HepG2 (cell line): ENCODE data around the gene GALNT15. TPM values are rescaled to one million over a fixed set of nuclear protein-coding genes. Genes with fewer than 3 reads are reported as not detected.

Experiments used
- ATAC-seq: fragments of 200-7000 bp; cut with Tn5 transposase; 3 replicates; pipeline ENCODE4 v1.9.1; 2020; ENCODE audit warnings: mild to moderate bottlenecking, moderate library complexity
- BruUV-seq: library from RNA; stranded (reverse); fragments of 400-500 nt; replicated peaks from 2 replicates; lab custom pipeline; 2021; lab: Mats Ljungman, UMichigan
- CTCF ChIA-PET: fragments of 300-600 bp; formaldehyde crosslinking; extraction: SDS; loops from one replicate; lab custom pipeline; 2021; ENCODE audit warnings: low total read pairs, inconsistent platforms, low intra/inter-chr PET ratio; lab: Yijun Ruan, JAX
- POLR2A ChIA-PET: fragments of 350-600 bp; sonication (Branson Sonifier 250); formaldehyde crosslinking; loops from one replicate; lab custom pipeline; 2020; ENCODE audit warnings: antibody characterized with exemption, inconsistent platforms; lab: Yijun Ruan, JAX
- DNase-seq: peaks from one replicate; pipeline ENCODE4 v3.0.0-alpha.2; 2015; ENCODE audit warnings: low spot score
- FAIRE-seq: peaks from 3 replicates; lab custom pipeline; 2011; peaks lifted over from hg19 to GRCh38; lab: Jason Lieb, UNC
- H2AFZ ChIP-seq: one replicate; pipeline ENCODE4 v1.6.1; 2011; ENCODE audit warnings: low read length, inconsistent platforms
- H3K27ac ChIP-seq: fragments of 300-600 bp; 3 replicates; pipeline ENCODE4 v1.8.0; 2011; ENCODE audit warnings: mixed run types, mild to moderate bottlenecking, mixed read lengths, low read length, inconsistent platforms; ENCODE audit not compliant: insufficient read depth; ENCODE audit errors: extremely low read length
- H3K27me3 ChIP-seq, 2 experiments: fragments of 200-600 bp in 1 of 2; 2 replicates in 1 of 2; 3 replicates in 1 of 2; pipeline versions ENCODE4 v1.6.0 to v1.8.0; 2011; ENCODE audit warnings: low read length in 2 of 2, mild to moderate bottlenecking in 2 of 2, moderate library complexity in 2 of 2, inconsistent platforms in 1 of 2; ENCODE audit not compliant: insufficient read depth in 2 of 2, control insufficient read depth in 1 of 2
- H3K36me3 ChIP-seq, 2 experiments: fragments of 200-600 bp in 1 of 2; replicated peaks in 1 of 2; 2 replicates in 1 of 2; 3 replicates in 1 of 2; pipeline versions ENCODE4 v1.5.1 to v1.8.0; 2011; ENCODE audit warnings: low read length in 2 of 2, inconsistent platforms in 1 of 2; ENCODE audit not compliant: insufficient read depth in 2 of 2, control insufficient read depth in 1 of 2
- H3K4me1 ChIP-seq: 2 replicates; pipeline ENCODE4 v1.5.1; 2012; ENCODE audit warnings: low read length, inconsistent platforms; ENCODE audit not compliant: insufficient read depth
- H3K4me2 ChIP-seq: 2 replicates; pipeline ENCODE4 v1.6.0; 2011; ENCODE audit warnings: low read depth, low read length, inconsistent platforms
- H3K4me3 ChIP-seq, 3 experiments: fragments of 200-600 bp in 1 of 3; sonication (generic), shearing (Covaris generic) in 1 of 3; replicated peaks in 1 of 3; 2 replicates each; pipeline ENCODE4 v1.5.1; 2011 to 2016; ENCODE audit warnings: low read length in 3 of 3, inconsistent platforms in 2 of 3, low read depth in 2 of 3, mild to moderate bottlenecking in 2 of 3, control low read depth in 1 of 3, mixed read lengths in 1 of 3; ENCODE audit not compliant: insufficient read depth in 1 of 3
- H3K79me2 ChIP-seq: one replicate; pipeline ENCODE4 v1.6.1; 2011; ENCODE audit warnings: low read length, inconsistent platforms; ENCODE audit not compliant: insufficient read depth
- H3K9ac ChIP-seq: 2 replicates; pipeline ENCODE4 v1.6.0; 2011; ENCODE audit warnings: mild to moderate bottlenecking, low read depth, low read length, inconsistent platforms; ENCODE audit not compliant: insufficient read depth
- H3K9me3 ChIP-seq: 2 replicates; pipeline ENCODE4 v1.5.1; 2012; ENCODE audit warnings: mild to moderate bottlenecking, low read length
- H4K20me1 ChIP-seq: 2 replicates; pipeline ENCODE4 v1.6.0; 2011; ENCODE audit warnings: inconsistent platforms, mild to moderate bottlenecking, low read length, moderate library complexity; ENCODE audit not compliant: insufficient read depth
- DNMT3B ChIP-seq: conservative IDR thresholded peaks from 2 replicates; pipeline ENCODE4 v1.6.1; 2016; ENCODE audit warnings: missing biosample characterization, control low read depth
- HDAC1 ChIP-seq: sonication (generic); formaldehyde crosslinking; IDR thresholded peaks from 2 replicates; pipeline ENCODE4 v1.5.1; 2020; ENCODE audit warnings: mild to moderate bottlenecking, missing genetic modification reagents
- NR2F1 ChIP-seq, 2 experiments: fragments of 450-650 bp in 1 of 2; formaldehyde crosslinking in 1 of 2; IDR thresholded peaks; 2 replicates each; pipeline versions ENCODE4 v1.5.0 to v1.6.1; 2016 to 2020; ENCODE audit warnings: mild to moderate bottlenecking in 1 of 2, missing compliant biosample characterization in 1 of 2, missing genetic modification reagents in 1 of 2, moderate library complexity in 1 of 2
- RFXANK ChIP-seq: IDR thresholded peaks from 2 replicates; pipeline ENCODE4 v1.6.1; 2016
- ZNF549 ChIP-seq: sonication (generic); formaldehyde crosslinking; IDR thresholded peaks from 2 replicates; pipeline ENCODE4 v1.5.0; 2020; ENCODE audit warnings: missing genetic modification reagents
- WGBS: methylation state at CpG from one replicate; pipeline ENCODE4 v1.1.6; 2017; ENCODE audit warnings: low lambda C conversion rate; 5-methylcytosine and 5-hydroxymethylcytosine counted together
- in situ Hi-C: cut with HindIII; loops from 2 replicates; pipeline ENCODE4 v1.10.0; 2017; ENCODE audit warnings: low pct_unique_long_range_greater_than_20kb; ENCODE audit not compliant: extremely low pct_ligation_motif_present
- intact Hi-C: fragments of 100-400 bp; cut with micrococcal nuclease; formaldehyde crosslinking; loops from one replicate; pipeline ENCODE4 v1.10.0; 2022; ENCODE audit not compliant: unreplicated experiment
- polyA plus RNA-seq, 8 experiments: library from polyadenylated mRNA; depleted of rRNA in 3 of 8; stranded (reverse) in 7 of 8; unstranded in 1 of 8; fragments of >200 nt; fragmentation: Illumina TruSeq in 4 of 8; extraction: Trizol in 4 of 8; gene quantifications; 2 replicates each; pipeline versions ENCODE4 v1.2.1 to v1.2.3, GENCODE V29; 2011 to 2016; ENCODE audit warnings: low read depth in 4 of 8, missing spikeins in 1 of 8, mixed read lengths in 1 of 8; ENCODE audit not compliant: insufficient read depth in 1 of 8
- total RNA-seq, 5 experiments: library from RNA; depleted of rRNA; stranded (reverse); fragments of >200 nt; fragmentation: Illumina TruSeq; extraction: Trizol; gene quantifications; 2 replicates each; pipeline ENCODE4 v1.2.3, GENCODE V29; 2016; ENCODE audit warnings: low read depth in 1 of 5

GALNT15 gene
- total and polyA plus RNA-seq, 2 of the 13 experiments (the other 11 are each of a cell fraction or from before 2014, with no cell fraction given) = 0.02 to 0.04 TPM

GRCh38 chr3:16203671-16204629, 29.5 kb downstream of the GALNT15 start:
- Histone ChIP-seq H3K4me1 (no peaks in the 10 kb centered on the region), H3K4me3 (no peak overlapping the region)
- BruUV-seq = no TSS peak

GRCh38 chr3:16204751-16205150, 30.3 kb downstream of the GALNT15 start:
- CTCF ChIA-PET = no interaction called here
- no peak overlapping the region for H3K4me3 ChIP-seq
- DNase-seq = no peak
- intact Hi-C loops (no loop called here), in situ Hi-C loops (no loop called here)
- BruUV-seq = no TSS peak
- H4K20me1 ChIP-seq = no peaks in the 10 kb centered on the region
- H3K27ac ChIP-seq = no peak overlapping the region
- peaks cover 0 to 12% of the 10 kb centered on the region in 2 experiments; a peak in 1 of 5 replicates for H3K27me3 ChIP-seq
- no peaks in the 10 kb centered on the region for H3K79me2 ChIP-seq
- no peaks in the 10 kb centered on the region for H3K36me3 ChIP-seq
- FAIRE-seq = no peak
- TF ChIP-seq NR2F1 (CRISPR knock-in tag; IDR thresholded peaks at IDR 0.05) (no peak), HDAC1 (CRISPR knock-in tag) (no peak), RFXANK (CRISPR knock-in tag) (no peak)
- H3K4me2 ChIP-seq = no peak overlapping the region
- POLR2A ChIA-PET = no interaction called here
- no peaks in the 10 kb centered on the region for H3K9me3 ChIP-seq
- H3K9ac ChIP-seq = no peak overlapping the region
- no peak for ATAC-seq
- H3K4me1 ChIP-seq = no peaks in the 10 kb centered on the region
- WGBS = 76% methylated on average over 13 of the region's 14 CpGs
- H2AFZ ChIP-seq = no peak overlapping the region

More at GRCh38 chr3:16203671-16204629, 29.5 kb downstream of the GALNT15 start:
- Histone ChIP-seq H2AFZ (no peak overlapping the region), H3K27me3 (peaks cover 0 to 12% of the 10 kb centered on the region in 2 experiments; a peak in 1 of 5 replicates), H3K36me3 (no peaks in the 10 kb centered on the region), H4K20me1 (no peaks in the 10 kb centered on the region), H3K27ac (no peak overlapping the region), H3K9me3 (no peaks in the 10 kb centered on the region), H3K9ac (no peak overlapping the region), H3K79me2 (no peaks in the 10 kb centered on the region), H3K4me2 (no peak overlapping the region)
- ATAC-seq (no peak), DNase-seq (no peak), FAIRE-seq (no peak)
- CTCF ChIA-PET = no interaction called here
- in situ Hi-C loops (no loop called here), intact Hi-C loops (no loop called here)
- POLR2A ChIA-PET = no interaction called here
- TF ChIP-seq DNMT3B (CRISPR knock-in tag) (no peak), ZNF549 (CRISPR knock-in tag) (no peak)
- WGBS = 9% methylated on average over 6 of the region's 6 CpGs
